WERI-Rb-1 (cell line): ENCODE data around the gene AP4M1.

Source experiments
- DNase-seq: peaks from one replicate; pipeline ENCODE4 v3.0.0-alpha.2; 2020
- H3K27ac ChIP-seq: fragments of 250-450 bp; sonication (Bioruptor Pico); 2 replicates; pipeline ENCODE4 v1.5.1; 2020; ENCODE audit warnings: mild to moderate bottlenecking, moderate library complexity
- H3K27me3 ChIP-seq: fragments of 250-450 bp; sonication (Bioruptor Pico); 2 replicates; pipeline ENCODE4 v1.5.1; 2021; ENCODE audit warnings: mild to moderate bottlenecking, low read depth, moderate library complexity; ENCODE audit not compliant: insufficient read depth, severe bottlenecking
- H3K36me3 ChIP-seq: fragments of 250-450 bp; sonication (Bioruptor Pico); 2 replicates; pipeline ENCODE4 v1.5.1; 2020; ENCODE audit warnings: mild to moderate bottlenecking, moderate library complexity
- H3K4me3 ChIP-seq: 2 replicates; pipeline ENCODE4 v1.5.1; 2011; ENCODE audit warnings: low read depth, mild to moderate bottlenecking, control low read depth, low read length
- H3K9me3 ChIP-seq: fragments of 250-450 bp; sonication (Bioruptor Pico); 2 replicates; pipeline ENCODE4 v1.5.1; 2021; ENCODE audit warnings: mild to moderate bottlenecking, moderate library complexity; ENCODE audit not compliant: severe bottlenecking
- CTCF ChIP-seq: IDR thresholded peaks from 2 replicates; pipeline ENCODE4 v1.5.1; 2011; ENCODE audit warnings: low read depth, mild to moderate bottlenecking, control low read depth, inconsistent platforms, low read length

AP4M1 gene

GRCh38 chr7:100079024-100079560 is 22.4 kb upstream of the AP4M1 start:
- no peak for TF ChIP-seq CTCF
- H3K27me3 ChIP-seq: no peaks in the 10 kb centered on the region
- DNase-seq: no peak
- peaks cover 65% of the 10 kb centered on the region for H3K36me3 ChIP-seq
- no peak overlapping the region for H3K4me3 ChIP-seq
- H3K9me3 ChIP-seq: no peaks in the 10 kb centered on the region
- no peak overlapping the region for H3K27ac ChIP-seq

GRCh38 chr7:100080907-100081534 is 20.4 kb upstream of the AP4M1 start:
- peak overlapping the region; percentile 93 for H3K27ac ChIP-seq
- TF ChIP-seq CTCF: no peak
- DNase-seq: peak; percentile 32
- H3K27me3 ChIP-seq: no peaks in the 10 kb centered on the region
- H3K36me3 ChIP-seq: peaks cover 46% of the 10 kb centered on the region
- H3K4me3 ChIP-seq: peak overlapping the region; percentile 99
- H3K9me3 ChIP-seq: no peaks in the 10 kb centered on the region

- peak; percentile 88 for TF ChIP-seq CTCF
- peak; percentile 99 for DNase-seq
- H3K9me3 ChIP-seq: no peaks in the 10 kb centered on the region
- H3K27ac ChIP-seq: peak within 1 kb of the TSS; percentile 93
- no peaks in the 10 kb centered on the region for H3K27me3 ChIP-seq
- peaks cover 40% of the 10 kb centered on the region for H3K36me3 ChIP-seq
- peak within 1 kb of the TSS; percentile 99 for H3K4me3 ChIP-seq
Measured at GRCh38 chr7:100081535-100082102, 19.8 kb upstream of the AP4M1 start, which contains the start of gene ZNF3. ZNF3 (minus strand) TSS chr7:100081723; CDS start chr7:100077357, 4,366 bp downstream.

GRCh38 chr7:100082978-100083377 is 18.5 kb upstream of the AP4M1 start:
- no peak for DNase-seq
- H3K9me3 ChIP-seq: no peaks in the 10 kb centered on the region
- no peak overlapping the region for H3K27ac ChIP-seq
- no peaks in the 10 kb centered on the region for H3K27me3 ChIP-seq
- no peak for TF ChIP-seq CTCF
- no peak overlapping the region for H3K4me3 ChIP-seq
- H3K36me3 ChIP-seq: peaks cover 26% of the 10 kb centered on the region

- H3K27me3 ChIP-seq: no peaks in the 10 kb centered on the region
- H3K27ac ChIP-seq: no peak overlapping the region
- no peak for TF ChIP-seq CTCF
- H3K36me3 ChIP-seq: peaks cover 19% of the 10 kb centered on the region
- H3K4me3 ChIP-seq: no peak overlapping the region
- DNase-seq: no peak
- H3K9me3 ChIP-seq: no peaks in the 10 kb centered on the region
Measured at GRCh38 chr7:100085515-100085914, 15.9 kb upstream of the AP4M1 start.
